ENCODE results near the gene IQSEC1. TPM values are rescaled to one million over a fixed set of nuclear protein-coding genes. Genes with fewer than 3 reads are reported as not detected.

IQSEC1 gene
- total RNA-seq, 2 experiments from 2014 or later = 31.7 to 39.2 TPM

DNA sequence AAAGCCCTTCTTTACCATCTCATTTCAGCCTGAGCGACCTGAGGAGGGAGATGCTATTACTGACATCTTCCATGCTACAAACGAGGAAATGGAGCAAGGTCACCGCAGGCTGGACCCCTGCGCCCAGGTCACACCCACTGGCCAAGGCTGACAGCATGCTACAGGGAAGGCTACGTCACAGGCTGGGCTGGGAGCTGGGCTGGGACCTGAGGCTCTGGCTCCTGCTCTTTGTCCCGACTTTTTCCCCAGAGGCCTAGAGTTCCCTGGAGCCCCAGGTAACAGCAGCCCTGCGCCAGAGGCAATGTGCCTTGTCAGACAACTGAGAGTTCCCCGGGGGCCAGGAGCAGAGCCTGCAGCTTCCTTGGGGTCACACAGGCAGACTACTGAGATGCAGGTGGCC lies 87.2 kb downstream of the IQSEC1 start:
- H3K27ac Mint-ChIP-seq = no peak overlapping the region
- H3K27me3 Mint-ChIP-seq = no peaks in the 10 kb centered on the region
- no peaks in the 10 kb centered on the region for H3K9me3 Mint-ChIP-seq
- H3K4me1 Mint-ChIP-seq (ENCODE audit: low read depth) = peaks cover 38% of the 10 kb centered on the region
- ChIA-PET CTCF (interaction anchor here (1.0 to 6.6 kb wide), 5 partner anchors 8 to 118 kb away, joined by 4 to 66 read pairs (median 4); no protein-coding TSS in a partner anchor), POLR2A (no interaction called here)
- intact Hi-C loops (cut with micrococcal nuclease) = loop anchor here (10.0 kb wide), 1 partner anchor 81 kb away; no protein-coding TSS in a partner anchor
- H3K36me3 Mint-ChIP-seq (ENCODE audit: low read depth) = no peaks in the 10 kb centered on the region
- ATAC-seq (no peak), DNase-seq (no peak)
- no peak overlapping the region for H3K4me3 Mint-ChIP-seq
- TF ChIP-seq, protein P1, sequence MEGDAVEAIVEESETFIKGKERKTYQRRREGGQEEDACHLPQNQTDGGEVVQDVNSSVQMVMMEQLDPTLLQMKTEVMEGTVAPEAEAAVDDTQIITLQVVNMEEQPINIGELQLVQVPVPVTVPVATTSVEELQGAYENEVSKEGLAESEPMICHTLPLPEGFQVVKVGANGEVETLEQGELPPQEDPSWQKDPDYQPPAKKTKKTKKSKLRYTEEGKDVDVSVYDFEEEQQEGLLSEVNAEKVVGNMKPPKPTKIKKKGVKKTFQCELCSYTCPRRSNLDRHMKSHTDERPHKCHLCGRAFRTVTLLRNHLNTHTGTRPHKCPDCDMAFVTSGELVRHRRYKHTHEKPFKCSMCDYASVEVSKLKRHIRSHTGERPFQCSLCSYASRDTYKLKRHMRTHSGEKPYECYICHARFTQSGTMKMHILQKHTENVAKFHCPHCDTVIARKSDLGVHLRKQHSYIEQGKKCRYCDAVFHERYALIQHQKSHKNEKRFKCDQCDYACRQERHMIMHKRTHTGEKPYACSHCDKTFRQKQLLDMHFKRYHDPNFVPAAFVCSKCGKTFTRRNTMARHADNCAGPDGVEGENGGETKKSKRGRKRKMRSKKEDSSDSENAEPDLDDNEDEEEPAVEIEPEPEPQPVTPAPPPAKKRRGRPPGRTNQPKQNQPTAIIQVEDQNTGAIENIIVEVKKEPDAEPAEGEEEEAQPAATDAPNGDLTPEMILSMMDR (IDR thresholded peaks at IDR 0.05) = no peak

DNA sequence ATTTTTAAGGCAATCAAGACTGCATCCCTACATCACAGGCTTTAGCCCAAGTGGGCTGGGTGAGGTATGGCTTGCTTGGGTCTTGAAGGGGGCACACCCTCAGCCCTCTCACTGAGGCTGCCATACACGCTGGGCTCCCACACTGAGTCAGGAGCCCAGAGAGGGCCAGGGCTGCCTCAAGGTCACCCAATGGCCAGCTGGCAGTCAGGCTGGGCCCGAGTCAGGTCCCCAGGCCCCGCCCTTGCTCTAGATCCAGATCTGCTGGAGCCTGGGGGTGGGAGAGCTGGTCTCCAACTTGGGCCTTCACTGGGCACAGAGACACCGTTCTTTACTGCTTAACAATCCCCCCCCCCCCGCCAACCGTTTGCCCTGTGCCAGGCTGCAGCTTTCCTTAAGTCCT lies 88.1 kb downstream of the IQSEC1 start:
- intact Hi-C loops (cut with micrococcal nuclease) = loop anchor here (10.0 kb wide), 1 partner anchor 80 kb away; no protein-coding TSS in a partner anchor
- no peak overlapping the region for H3K27ac Mint-ChIP-seq

DNA sequence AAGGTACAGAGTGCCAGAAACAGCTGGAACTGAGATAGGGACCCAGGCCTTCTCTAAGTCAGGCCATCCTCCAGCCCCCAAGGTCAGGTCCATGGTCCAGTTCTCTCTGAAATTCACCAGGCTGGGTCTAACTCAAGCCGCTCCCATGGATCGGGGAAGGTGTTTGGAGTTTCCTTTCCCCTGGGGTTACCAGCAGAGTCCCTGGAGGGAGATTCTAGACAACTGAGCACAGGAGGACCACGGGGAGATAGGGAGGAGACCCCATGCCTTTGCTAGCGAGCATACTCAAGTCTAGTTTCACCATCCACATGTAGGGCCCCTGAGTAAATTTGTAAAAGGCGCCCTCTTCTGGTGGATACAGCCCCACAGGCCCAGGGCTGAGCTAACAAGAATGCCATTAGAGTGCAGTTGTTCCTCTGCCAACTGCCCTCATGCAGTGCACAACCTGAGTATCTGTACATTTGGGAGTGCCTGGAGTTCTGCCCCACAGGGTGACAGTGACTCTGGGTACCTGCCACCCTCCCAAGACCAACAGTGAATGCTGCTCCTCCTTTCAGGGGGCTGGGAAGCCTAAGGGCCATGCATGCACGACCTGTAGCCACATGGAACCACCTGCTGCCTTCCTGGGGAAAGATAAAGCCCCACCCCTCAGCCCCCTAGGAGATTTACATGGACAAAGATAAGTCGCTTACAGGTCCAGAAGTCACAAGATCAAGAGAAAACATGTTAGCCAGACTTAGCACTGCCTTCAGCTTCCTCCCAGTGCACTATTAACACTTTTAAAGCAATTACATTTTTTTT lies 89.0 kb downstream of the IQSEC1 start:
- peaks cover 35% of the 10 kb centered on the region for H3K4me1 Mint-ChIP-seq (ENCODE audit: low read depth)
- DNase-seq (peak; percentile 81), ATAC-seq (peak; percentile 86)
- H3K27ac Mint-ChIP-seq = peak overlapping the region; percentile 30
- no peaks in the 10 kb centered on the region for H3K27me3 Mint-ChIP-seq
- H3K9me3 Mint-ChIP-seq = no peaks in the 10 kb centered on the region
- intact Hi-C loops (cut with micrococcal nuclease) = loop anchor here (10.0 kb wide), 1 partner anchor 79 kb away; no protein-coding TSS in a partner anchor
- TF ChIP-seq, protein P1 (IDR thresholded peaks at IDR 0.05) = peak; percentile 70
- H3K4me3 Mint-ChIP-seq = no peak overlapping the region
- POLR2A ChIA-PET = interaction anchor here (1.3 kb wide), 1 partner anchor 37 kb away, joined by 4 read pairs; no protein-coding TSS in a partner anchor
- no peaks in the 10 kb centered on the region for H3K36me3 Mint-ChIP-seq (ENCODE audit: low read depth)
- CTCF ChIA-PET = interaction anchor here (0.5 to 6.6 kb wide), 25 partner anchors 10 to 469 kb away, joined by 3 to 66 read pairs (median 5); partner anchors contain the start of gene RPL32

More for the DNA sequence above, 88.1 kb downstream of the IQSEC1 start:
- no peaks in the 10 kb centered on the region for H3K27me3 Mint-ChIP-seq
- ChIA-PET POLR2A (no interaction called here), CTCF (interaction anchor here (0.9 to 6.6 kb wide), 9 partner anchors 9 to 175 kb away, joined by 3 to 66 read pairs (median 7); no protein-coding TSS in a partner anchor)
- H3K4me1 Mint-ChIP-seq (ENCODE audit: low read depth) = peaks cover 35% of the 10 kb centered on the region
- no peaks in the 10 kb centered on the region for H3K36me3 Mint-ChIP-seq (ENCODE audit: low read depth)
- H3K9me3 Mint-ChIP-seq = no peaks in the 10 kb centered on the region
- ATAC-seq (no peak), DNase-seq (no peak)
- no peak overlapping the region for H3K4me3 Mint-ChIP-seq
- TF ChIP-seq, protein P1 (IDR thresholded peaks at IDR 0.05) = no peak

DNA sequence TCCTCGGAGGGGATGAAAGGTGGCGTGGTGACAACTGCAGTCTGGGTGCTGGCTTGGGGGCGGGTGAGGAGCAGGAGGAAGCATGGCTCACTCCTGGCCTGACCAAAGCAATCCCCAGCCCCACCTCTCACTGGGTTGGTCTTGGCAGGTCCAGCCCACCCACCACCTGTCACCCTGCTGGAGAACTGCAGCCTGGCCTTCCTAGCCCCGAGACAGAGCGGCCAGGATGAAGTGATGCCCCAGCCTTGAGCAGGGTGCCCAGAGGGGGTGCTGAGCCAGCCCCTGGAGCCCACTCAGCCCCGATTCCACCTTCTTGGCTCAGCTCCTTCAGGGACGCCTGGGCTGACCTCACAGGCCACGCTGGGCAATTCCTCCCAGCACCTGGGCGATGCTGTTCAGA lies 89.9 kb downstream of the IQSEC1 start:
- intact Hi-C loops (cut with micrococcal nuclease) = loop anchor here (10.0 kb wide), 1 partner anchor 79 kb away; no protein-coding TSS in a partner anchor
- TF ChIP-seq, protein P1 (IDR thresholded peaks at IDR 0.05) = no peak

More for the DNA sequence above, 89.9 kb downstream of the IQSEC1 start:
- Mint-ChIP-seq H3K36me3 (ENCODE audit: low read depth) (no peaks in the 10 kb centered on the region), H3K27me3 (no peaks in the 10 kb centered on the region), H3K9me3 (no peaks in the 10 kb centered on the region), H3K4me1 (ENCODE audit: low read depth) (peaks cover 35% of the 10 kb centered on the region), H3K27ac (no peak overlapping the region), H3K4me3 (no peak overlapping the region)
- CTCF ChIA-PET = interaction anchor here (0.9 to 6.6 kb wide), 20 partner anchors 10 to 470 kb away, joined by 3 to 66 read pairs (median 6); no protein-coding TSS in a partner anchor
- DNase-seq (no peak), ATAC-seq (peak; percentile 18)
- POLR2A ChIA-PET = interaction anchor here (0.8 to 1.3 kb wide), 3 partner anchors 9 to 36 kb away, joined by 3 to 4 read pairs (median 4); no protein-coding TSS in a partner anchor
